GM13976 (cell line): ENCODE measurements around the gene ACE.

Experiments used
- DNase-seq: peaks from one replicate; pipeline ENCODE4 v3.0.0; 2012; ENCODE audit warnings: low spot score
- CTCF ChIP-seq: IDR thresholded peaks from 2 replicates; pipeline ENCODE4 v1.5.1; 2012; ENCODE audit warnings: borderline replicate concordance, mild to moderate bottlenecking; ENCODE audit not compliant: insufficient read depth; ENCODE audit errors: extremely low read depth, missing control alignments, control extremely low read depth
- in situ Hi-C: fragments of 300-500 bp; cut with MboI; formaldehyde crosslinking; loops from one replicate; pipeline ENCODE4 v1.12.0; 2022; ENCODE audit warnings: low sequenced_read_pairs, mixed read lengths, inconsistent platforms; ENCODE audit not compliant: unreplicated experiment

The ACE gene

GRCh38 chr17:63525190-63525946 is 48.5 kb downstream of the ACE start:
- no peak for TF ChIP-seq CTCF
- in situ Hi-C loops = no loop called here
- DNase-seq = no peak

- in situ Hi-C loops = no loop called here
Observed at GRCh38 chr17:63526861-63527260, 50.0 kb downstream of the ACE start.

GRCh38 chr17:63528183-63528582 is 51.3 kb downstream of the ACE start:
- no peak for DNase-seq
- in situ Hi-C loops = no loop called here
- TF ChIP-seq CTCF = no peak

More at GRCh38 chr17:63526861-63527260, 50.0 kb downstream of the ACE start:
- no peak for DNase-seq
- TF ChIP-seq CTCF = no peak

- in situ Hi-C loops = no loop called here
- DNase-seq = no peak
- no peak for TF ChIP-seq CTCF
Observed at GRCh38 chr17:63529711-63530556, 53.1 kb downstream of the ACE start.

GRCh38 chr17:63530557-63531021 is 53.7 kb downstream of the ACE start:
- TF ChIP-seq CTCF = no peak
- no peak for DNase-seq

GRCh38 chr17:63531022-63531965 is 54.4 kb downstream of the ACE start:
- DNase-seq = no peak
- in situ Hi-C loops = no loop called here
- TF ChIP-seq CTCF = no peak

More at GRCh38 chr17:63530557-63531021, 53.7 kb downstream of the ACE start:
- in situ Hi-C loops = no loop called here
